Breast epithelium (tissue), 4 donors: ENCODE data around the gene KCTD2. TPM values are rescaled to one million over a fixed set of nuclear protein-coding genes. Genes with fewer than 3 reads are reported as not detected.
"Not testable (repeated sequence)": the region's sequence is repeated elsewhere in the genome, so short reads cannot be mapped to it uniquely, and the experiment has no call there.

ENCODE experiments used
- DNase-seq, 2 donors: peaks; one replicate each; pipeline ENCODE4 v3.0.0-alpha.2; 2019; ENCODE audit warnings: low spot score in 2 of 2
- H3K27ac ChIP-seq, 2 donors: fragments of 200-600 bp; sonication (generic) in 1 of 2; one replicate each; pipeline ENCODE4 v1.5.1; 2016 to 2019; ENCODE audit warnings: mild to moderate bottlenecking in 1 of 2
- H3K27me3 ChIP-seq, 2 donors: fragments of 200-600 bp; sonication (generic) in 1 of 2; one replicate each; pipeline versions ENCODE4 v1.5.1 to v1.6.0; 2017 to 2019; ENCODE audit warnings: control low read depth in 1 of 2, mild to moderate bottlenecking in 1 of 2
- H3K36me3 ChIP-seq: fragments of 200-600 bp; one replicate; pipeline ENCODE4 v1.5.1; 2019
- H3K4me1 ChIP-seq, 2 donors: fragments of 200-600 bp; sonication (generic); one replicate each; pipeline ENCODE4 v1.5.1; 2016 to 2019; ENCODE audit warnings: control low read depth in 1 of 2
- H3K4me3 ChIP-seq, 3 donors: fragments of 200-600 bp; sonication (generic); 1 replicate in 2 of 3; 2 replicates in 1 of 3; pipeline ENCODE4 v1.5.1; 2016 to 2019; ENCODE audit warnings: mild to moderate bottlenecking in 3 of 3, moderate library complexity in 2 of 3
- H3K9me3 ChIP-seq, 2 donors: fragments of 200-600 bp; sonication (generic) in 1 of 2; one replicate each; pipeline ENCODE4 v1.5.1; 2016 to 2019; ENCODE audit warnings: control low read depth in 1 of 2
- POLR2A ChIP-seq: fragments of 450-650 bp; IDR thresholded peaks from one replicate; pipeline ENCODE4 v1.6.1; 2016; ENCODE audit warnings: antibody characterized with exemption, mild to moderate bottlenecking, moderate library complexity
- POLR2AphosphoS5 ChIP-seq, 3 donors: sonication (generic); formaldehyde crosslinking; IDR thresholded peaks; one replicate each; pipeline ENCODE4 v1.6.1; 2017; ENCODE audit warnings: antibody characterized with exemption in 3 of 3
- intact Hi-C: fragments of 100-400 bp; cut with DNase I; formaldehyde crosslinking; loops from one replicate; pipeline ENCODE4 v1.15.1; 2023; ENCODE audit warnings: low total_unique reads
- total RNA-seq, 3 donors: library from RNA; depleted of rRNA; stranded (reverse); fragments of >200 nt; gene quantifications; one replicate each; pipeline ENCODE4 v1.1.0, GENCODE V29; 2016
- TF ChIP-seq, protein P1 (sequence below), 3 donors: fragments of 450-650 bp; IDR thresholded peaks; one replicate each; pipeline ENCODE4 v1.5.1; 2016 to 2017; ENCODE audit warnings: antibody characterized with exemption in 3 of 3, mild to moderate bottlenecking in 3 of 3, moderate library complexity in 3 of 3

KCTD2 gene
- total RNA-seq, 3 donors from 2014 or later: 23.5 to 28.4 (median 24.6) TPM

DNA sequence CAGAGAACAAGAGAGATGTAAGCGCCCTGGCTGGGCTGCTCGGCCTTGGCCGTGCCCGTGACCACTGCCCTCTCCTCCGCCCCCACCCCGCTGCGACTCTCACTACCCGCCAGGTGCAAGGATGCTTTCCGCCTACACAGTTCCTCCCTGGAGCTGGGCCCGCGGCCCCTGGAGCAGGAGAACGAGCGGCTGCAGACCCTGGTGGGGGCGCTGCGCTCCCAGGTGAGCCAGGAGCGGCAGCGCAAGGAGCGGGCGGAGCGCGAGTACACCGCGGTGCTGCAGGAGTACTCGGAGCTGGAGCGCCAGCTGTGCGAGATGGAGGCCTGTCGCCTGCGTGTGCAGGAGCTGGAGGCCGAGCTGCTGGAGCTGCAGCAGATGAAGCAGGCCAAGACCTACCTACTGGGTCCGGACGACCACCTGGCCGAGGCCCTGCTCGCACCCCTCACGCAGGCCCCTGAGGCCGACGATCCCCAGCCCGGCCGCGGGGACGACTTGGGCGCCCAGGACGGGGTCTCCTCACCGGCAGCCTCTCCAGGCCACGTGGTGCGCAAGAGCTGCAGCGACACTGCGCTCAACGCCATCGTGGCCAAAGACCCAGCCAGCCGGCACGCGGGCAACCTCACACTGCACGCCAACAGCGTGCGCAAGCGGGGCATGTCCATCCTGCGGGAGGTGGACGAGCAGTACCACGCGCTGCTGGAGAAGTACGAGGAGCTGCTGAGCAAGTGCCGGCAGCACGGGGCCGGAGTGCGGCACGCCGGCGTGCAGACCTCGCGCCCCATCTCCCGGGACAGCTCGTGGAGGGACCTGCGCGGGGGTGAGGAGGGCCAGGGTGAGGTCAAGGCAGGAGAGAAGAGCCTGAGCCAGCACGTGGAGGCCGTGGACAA, 43.7 kb upstream of the KCTD2 start:
- intact Hi-C loops: loop anchor here (2.0 kb wide), 1 partner anchor 17 kb away; no protein-coding TSS in a partner anchor

DNA sequence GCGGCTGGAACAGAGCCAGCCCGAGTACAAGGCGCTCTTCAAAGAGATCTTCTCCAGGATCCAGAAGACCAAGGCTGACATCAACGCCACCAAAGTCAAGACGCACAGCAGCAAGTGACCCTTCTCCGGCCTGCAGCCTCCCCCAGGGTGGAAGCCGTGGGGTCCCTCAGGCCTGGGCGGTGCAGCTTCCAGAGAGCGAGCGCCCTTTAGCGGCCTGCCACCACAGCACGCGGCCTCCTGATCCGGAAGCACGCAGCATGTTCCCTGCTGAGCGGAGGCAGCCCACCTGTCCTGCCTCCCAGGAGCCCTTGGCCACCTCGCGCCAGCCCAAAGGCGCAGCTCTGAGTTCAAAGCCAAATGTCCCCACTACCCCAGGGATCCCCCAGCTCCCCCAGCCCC, 43.1 kb upstream of the KCTD2 start:
- no peaks in the 10 kb centered on the region for H3K36me3 ChIP-seq
- H3K4me1 ChIP-seq: no peaks in the 10 kb centered on the region
- H3K4me3 ChIP-seq: no peak overlapping the region
- no peak overlapping the region for H3K27ac ChIP-seq
- DNase-seq: no peak
- no peaks in the 10 kb centered on the region for H3K27me3 ChIP-seq
- TF ChIP-seq POLR2A: no peak
- no peak for TF ChIP-seq POLR2AphosphoS5 (IDR thresholded peaks at IDR 0.05)
- TF ChIP-seq, protein P1, sequence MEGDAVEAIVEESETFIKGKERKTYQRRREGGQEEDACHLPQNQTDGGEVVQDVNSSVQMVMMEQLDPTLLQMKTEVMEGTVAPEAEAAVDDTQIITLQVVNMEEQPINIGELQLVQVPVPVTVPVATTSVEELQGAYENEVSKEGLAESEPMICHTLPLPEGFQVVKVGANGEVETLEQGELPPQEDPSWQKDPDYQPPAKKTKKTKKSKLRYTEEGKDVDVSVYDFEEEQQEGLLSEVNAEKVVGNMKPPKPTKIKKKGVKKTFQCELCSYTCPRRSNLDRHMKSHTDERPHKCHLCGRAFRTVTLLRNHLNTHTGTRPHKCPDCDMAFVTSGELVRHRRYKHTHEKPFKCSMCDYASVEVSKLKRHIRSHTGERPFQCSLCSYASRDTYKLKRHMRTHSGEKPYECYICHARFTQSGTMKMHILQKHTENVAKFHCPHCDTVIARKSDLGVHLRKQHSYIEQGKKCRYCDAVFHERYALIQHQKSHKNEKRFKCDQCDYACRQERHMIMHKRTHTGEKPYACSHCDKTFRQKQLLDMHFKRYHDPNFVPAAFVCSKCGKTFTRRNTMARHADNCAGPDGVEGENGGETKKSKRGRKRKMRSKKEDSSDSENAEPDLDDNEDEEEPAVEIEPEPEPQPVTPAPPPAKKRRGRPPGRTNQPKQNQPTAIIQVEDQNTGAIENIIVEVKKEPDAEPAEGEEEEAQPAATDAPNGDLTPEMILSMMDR (IDR thresholded peaks at IDR 0.05): no peak
- intact Hi-C loops: loop anchor here (2.0 kb wide), 1 partner anchor 17 kb away; no protein-coding TSS in a partner anchor
- no peaks in the 10 kb centered on the region for H3K9me3 ChIP-seq

More for the DNA sequence above, 43.7 kb upstream of the KCTD2 start:
- H3K4me3 ChIP-seq: no peak overlapping the region
- no peaks in the 10 kb centered on the region for H3K27me3 ChIP-seq
- H3K36me3 ChIP-seq: no peaks in the 10 kb centered on the region
- H3K9me3 ChIP-seq: no peaks in the 10 kb centered on the region
- no peak for DNase-seq
- H3K4me1 ChIP-seq: no peaks in the 10 kb centered on the region
- TF ChIP-seq, protein P1 (IDR thresholded peaks at IDR 0.05): no peak
- TF ChIP-seq POLR2A (no peak), POLR2AphosphoS5 (IDR thresholded peaks at IDR 0.05) (no peak)
- H3K27ac ChIP-seq: no peak overlapping the region

DNA sequence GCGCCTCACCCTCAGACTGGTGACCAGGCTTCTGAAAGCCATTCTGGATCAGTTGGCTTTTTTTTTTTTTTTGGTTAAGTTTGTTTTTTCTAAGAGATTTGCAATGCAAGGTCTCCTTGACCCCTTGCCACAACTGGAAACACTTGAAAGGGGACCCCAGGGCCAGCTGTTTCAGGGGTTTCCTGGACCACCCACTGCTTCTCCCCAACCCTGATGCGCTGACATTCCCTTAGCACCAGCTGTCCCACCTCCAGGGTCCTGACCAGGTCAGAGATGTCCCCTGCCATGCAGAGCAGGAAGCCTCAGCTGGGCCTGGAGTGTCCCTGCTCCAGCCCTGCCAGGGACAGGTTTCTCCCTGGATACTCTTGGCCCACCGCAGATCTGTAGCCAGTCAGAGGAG, 42.7 kb upstream of the KCTD2 start:
- no peaks in the 10 kb centered on the region for H3K9me3 ChIP-seq
- H3K27ac ChIP-seq: no peak overlapping the region
- no peaks in the 10 kb centered on the region for H3K27me3 ChIP-seq
- no peak overlapping the region for H3K4me3 ChIP-seq
- H3K36me3 ChIP-seq: no peaks in the 10 kb centered on the region
- intact Hi-C loops: no loop called here
- H3K4me1 ChIP-seq: no peaks in the 10 kb centered on the region
- TF ChIP-seq, protein P1 (IDR thresholded peaks at IDR 0.05): no peak
- TF ChIP-seq POLR2AphosphoS5 (IDR thresholded peaks at IDR 0.05): no peak
- no peak for TF ChIP-seq POLR2A
- no peak for DNase-seq

DNA sequence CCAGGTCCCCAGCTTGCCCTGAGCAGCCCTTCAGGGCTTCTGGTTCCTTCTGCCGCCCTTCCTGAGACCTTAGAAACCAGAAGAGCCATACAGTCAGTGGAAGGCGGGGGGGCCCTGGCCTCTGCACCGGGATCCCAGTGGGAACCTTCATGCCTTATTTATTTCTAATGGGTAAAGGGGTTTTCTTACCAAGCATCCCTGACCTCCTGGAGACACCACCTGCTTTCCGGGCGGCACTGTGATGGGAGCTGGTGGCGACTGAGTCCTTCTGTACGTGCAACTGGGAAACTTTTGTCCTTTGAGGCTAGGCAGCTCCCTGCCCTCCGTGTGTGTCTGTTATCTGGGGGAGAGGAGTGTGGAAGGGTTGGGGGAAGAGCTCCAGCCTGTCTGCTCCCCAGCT, 41.7 kb upstream of the KCTD2 start:
- no peak overlapping the region for H3K27ac ChIP-seq
- TF ChIP-seq POLR2A (no peak), POLR2AphosphoS5 (IDR thresholded peaks at IDR 0.05) (no peak)
- TF ChIP-seq, protein P1 (IDR thresholded peaks at IDR 0.05): no peak
- no peak overlapping the region for H3K4me3 ChIP-seq
- H3K9me3 ChIP-seq: no peaks in the 10 kb centered on the region
- H3K36me3 ChIP-seq: no peaks in the 10 kb centered on the region
- no peaks in the 10 kb centered on the region for H3K27me3 ChIP-seq
- intact Hi-C loops: no loop called here
- no peak for DNase-seq
- H3K4me1 ChIP-seq: no peaks in the 10 kb centered on the region

DNA sequence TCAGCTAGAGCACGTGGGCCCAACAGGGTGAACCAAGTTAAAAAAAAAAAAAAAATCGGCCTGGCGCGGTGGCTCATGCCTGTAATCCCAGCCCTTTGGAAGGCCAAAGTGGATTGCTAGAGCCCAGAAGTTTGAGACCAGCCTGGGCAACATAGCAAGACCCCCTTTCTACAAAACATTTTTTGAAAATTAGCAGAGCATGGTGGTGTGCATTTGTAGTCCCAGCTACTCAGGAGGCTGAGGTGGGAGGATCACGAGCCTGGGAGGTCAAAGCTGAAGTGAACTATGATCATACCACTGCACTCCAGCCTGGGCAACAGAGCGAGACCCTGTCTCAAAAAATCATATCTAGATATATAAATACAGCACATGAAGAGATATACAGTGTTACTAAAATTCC, 40.9 kb upstream of the KCTD2 start:
- H3K27ac ChIP-seq, intact Hi-C loops, H3K27me3 ChIP-seq, H3K9me3 ChIP-seq, H3K4me3 ChIP-seq, DNase-seq, H3K36me3 ChIP-seq, H3K4me1 ChIP-seq: not testable (repeated sequence)
